Brain microvascular endothelial cell (primary cell): ENCODE measurements around the gene LRCOL1.

Experiments
- DNase-seq: peaks from one replicate; pipeline ENCODE4 v3.0.0-alpha.2; 2020
- H3K27ac ChIP-seq: fragments of 250-450 bp; sonication (Bioruptor Pico); 2 replicates; pipeline ENCODE4 v1.5.1; 2020; ENCODE audit warnings: mild to moderate bottlenecking, moderate library complexity
- H3K27me3 ChIP-seq: fragments of 250-450 bp; sonication (Bioruptor Pico); replicated peaks from 2 replicates; pipeline ENCODE4 v1.5.1; 2020; ENCODE audit warnings: mild to moderate bottlenecking
- H3K36me3 ChIP-seq: fragments of 250-450 bp; sonication (Bioruptor Pico); replicated peaks from 2 replicates; pipeline ENCODE4 v1.5.1; 2020; ENCODE audit warnings: mild to moderate bottlenecking
- H3K4me3 ChIP-seq: 2 replicates; pipeline ENCODE4 v1.5.1; 2011; ENCODE audit warnings: low read depth, mild to moderate bottlenecking, control low read depth, low read length, moderate library complexity
- in situ Hi-C: cut with HindIII; loops from 2 replicates; pipeline ENCODE4 v1.10.0; 2017; ENCODE audit warnings: low sequenced_read_pairs, low pct_ligation_motif_present
- TF ChIP-seq, protein P1 (sequence below): IDR thresholded peaks from 2 replicates; pipeline ENCODE4 v1.5.1; 2011; ENCODE audit warnings: low read depth, mild to moderate bottlenecking, moderate library complexity, low read length, control low read depth, inconsistent platforms; ENCODE audit errors: missing control alignments

The LRCOL1 gene

DNA sequence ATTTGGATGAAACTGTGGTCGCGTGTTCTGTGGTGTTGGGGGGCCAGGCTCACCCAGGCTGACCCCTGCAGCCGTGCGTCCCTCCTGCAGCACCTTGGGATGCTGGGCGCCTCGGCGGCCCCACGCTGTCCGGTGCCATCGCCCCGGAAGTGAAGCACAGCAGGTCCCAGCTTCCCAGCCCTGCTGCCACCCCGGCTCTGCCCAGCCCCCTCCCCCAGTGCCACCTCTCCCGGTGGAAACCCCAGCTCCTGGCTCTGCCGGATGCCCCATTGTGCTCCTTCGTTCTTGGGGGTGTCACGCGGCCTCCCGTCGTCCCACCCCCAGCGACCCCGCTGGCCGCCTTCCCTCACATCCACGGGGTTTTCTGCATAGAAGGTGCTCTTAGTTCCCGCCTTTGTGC, 25.2 kb downstream of the LRCOL1 start:
- TF ChIP-seq, protein P1, sequence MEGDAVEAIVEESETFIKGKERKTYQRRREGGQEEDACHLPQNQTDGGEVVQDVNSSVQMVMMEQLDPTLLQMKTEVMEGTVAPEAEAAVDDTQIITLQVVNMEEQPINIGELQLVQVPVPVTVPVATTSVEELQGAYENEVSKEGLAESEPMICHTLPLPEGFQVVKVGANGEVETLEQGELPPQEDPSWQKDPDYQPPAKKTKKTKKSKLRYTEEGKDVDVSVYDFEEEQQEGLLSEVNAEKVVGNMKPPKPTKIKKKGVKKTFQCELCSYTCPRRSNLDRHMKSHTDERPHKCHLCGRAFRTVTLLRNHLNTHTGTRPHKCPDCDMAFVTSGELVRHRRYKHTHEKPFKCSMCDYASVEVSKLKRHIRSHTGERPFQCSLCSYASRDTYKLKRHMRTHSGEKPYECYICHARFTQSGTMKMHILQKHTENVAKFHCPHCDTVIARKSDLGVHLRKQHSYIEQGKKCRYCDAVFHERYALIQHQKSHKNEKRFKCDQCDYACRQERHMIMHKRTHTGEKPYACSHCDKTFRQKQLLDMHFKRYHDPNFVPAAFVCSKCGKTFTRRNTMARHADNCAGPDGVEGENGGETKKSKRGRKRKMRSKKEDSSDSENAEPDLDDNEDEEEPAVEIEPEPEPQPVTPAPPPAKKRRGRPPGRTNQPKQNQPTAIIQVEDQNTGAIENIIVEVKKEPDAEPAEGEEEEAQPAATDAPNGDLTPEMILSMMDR, result no peak
- H3K27ac ChIP-seq, result no peak overlapping the region
- DNase-seq, result no peak
- no peaks in the 10 kb centered on the region for H3K36me3 ChIP-seq
- peaks cover 9% of the 10 kb centered on the region for H3K27me3 ChIP-seq
- in situ Hi-C loops, result no loop called here
- H3K4me3 ChIP-seq, result no peak overlapping the region

DNA sequence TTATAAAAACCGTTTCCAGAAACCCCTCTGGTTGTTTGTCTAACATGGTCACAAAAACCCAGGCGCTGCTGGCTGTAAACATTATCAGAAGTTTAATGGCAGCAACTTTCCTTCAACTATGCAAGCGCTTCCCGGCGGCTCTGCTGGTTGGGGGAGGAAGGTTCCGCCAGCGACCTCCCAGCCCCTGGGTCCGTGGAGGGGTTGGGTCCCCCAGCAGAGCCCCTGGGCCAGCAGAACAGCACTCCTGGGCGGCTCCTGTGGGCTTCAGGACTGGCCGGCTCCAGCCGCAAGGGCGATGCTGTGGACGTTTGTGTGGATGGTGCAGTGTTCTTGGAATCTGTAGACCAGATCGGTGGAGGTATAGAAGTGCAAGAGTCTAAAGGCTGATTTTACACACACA, 26.0 kb downstream of the LRCOL1 start:
- Histone ChIP-seq H3K27ac (no peak overlapping the region), H3K27me3 (peaks cover 9% of the 10 kb centered on the region), H3K4me3 (no peak overlapping the region), H3K36me3 (no peaks in the 10 kb centered on the region)
- in situ Hi-C loops, result no loop called here
- no peak for DNase-seq
- TF ChIP-seq, protein P1, result no peak

DNA sequence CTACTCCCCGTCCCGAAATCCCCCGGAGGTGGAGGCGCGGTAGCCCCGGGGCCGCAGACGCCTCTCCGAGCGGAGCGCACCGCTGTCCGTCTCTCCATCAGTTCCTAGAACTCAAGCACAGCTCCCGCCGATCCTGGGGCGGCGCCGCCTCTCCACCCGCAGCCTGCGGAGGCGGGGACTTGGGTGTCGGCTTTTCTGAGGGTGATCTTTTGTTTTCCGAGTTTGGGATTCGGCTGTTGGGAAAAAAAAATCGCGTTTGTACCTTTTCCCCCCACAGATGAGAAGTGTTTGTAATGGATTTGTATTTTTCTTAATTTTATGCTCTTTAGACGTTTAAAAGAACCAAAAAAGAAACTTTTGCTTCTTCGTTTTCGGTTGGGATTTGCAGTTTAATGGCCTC, 26.6 kb downstream of the LRCOL1 start:
- no peak for DNase-seq
- Histone ChIP-seq H3K27me3 (peaks cover 9% of the 10 kb centered on the region), H3K36me3 (no peaks in the 10 kb centered on the region), H3K4me3 (no peak overlapping the region), H3K27ac (no peak overlapping the region)
- TF ChIP-seq, protein P1, result no peak
- in situ Hi-C loops, result no loop called here

DNA sequence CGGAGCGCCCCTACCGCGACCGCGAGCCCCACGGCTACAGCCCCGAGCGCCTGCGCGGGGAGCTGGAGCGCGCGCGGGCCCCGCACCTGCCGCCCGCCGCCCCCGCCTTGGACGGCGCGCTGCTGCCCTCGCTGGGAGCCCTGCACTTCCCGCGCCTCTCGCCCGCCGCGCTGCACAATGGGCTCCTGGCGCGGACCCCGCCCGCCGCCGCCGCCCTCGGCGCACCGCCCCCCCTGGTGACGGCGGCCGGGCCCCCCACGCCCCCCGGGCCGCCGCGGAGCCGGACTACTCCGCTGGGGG, 27.0 kb downstream of the LRCOL1 start:
- DNase-seq, result no peak
- TF ChIP-seq, protein P1, result no peak
- in situ Hi-C loops, result no loop called here
- Histone ChIP-seq H3K27me3 (peaks cover 9% of the 10 kb centered on the region), H3K4me3 (no peak overlapping the region), H3K36me3 (no peaks in the 10 kb centered on the region), H3K27ac (no peak overlapping the region)

DNA sequence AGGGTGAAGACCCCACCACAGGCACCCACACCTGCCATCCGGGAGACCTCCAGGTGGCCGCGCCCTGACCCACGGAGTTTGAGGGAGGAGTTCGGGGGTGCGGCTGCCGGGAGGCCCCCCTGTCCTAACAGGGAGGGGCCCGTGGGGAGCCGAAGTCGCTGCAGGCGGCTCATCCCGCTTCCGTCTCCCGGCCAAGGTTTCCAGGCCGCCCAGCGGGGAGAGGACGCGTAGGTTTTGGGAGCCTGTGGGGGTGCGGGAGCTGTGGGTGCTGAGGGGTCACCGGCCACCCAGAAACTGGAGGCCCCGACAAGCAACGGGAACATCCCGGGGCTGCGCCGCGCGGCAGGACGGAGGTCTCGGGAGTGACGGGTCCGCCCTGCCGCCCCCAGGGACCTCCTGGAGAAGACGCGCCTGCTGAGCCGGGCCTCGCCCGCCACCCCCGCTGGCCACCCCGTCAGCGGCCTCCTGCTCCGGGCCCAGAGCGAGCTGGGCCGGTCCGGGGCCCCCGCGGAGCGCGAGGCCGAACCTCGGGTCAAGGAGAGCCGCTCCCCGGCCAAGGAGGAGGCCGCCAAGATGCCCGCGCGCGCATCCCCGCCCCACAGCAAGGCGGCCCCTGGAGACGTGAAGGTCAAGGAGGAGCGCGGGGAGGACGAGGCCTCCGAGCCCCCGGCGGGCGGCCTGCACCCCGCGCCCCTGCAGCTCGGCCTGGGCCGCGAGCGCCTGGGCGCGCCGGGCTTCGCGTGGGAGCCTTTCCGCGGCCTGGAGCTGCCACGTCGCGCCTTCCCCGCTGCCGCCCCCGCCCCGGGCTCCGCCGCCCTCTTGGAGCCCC, 27.6 kb downstream of the LRCOL1 start:
- DNase-seq, result no peak
- Histone ChIP-seq H3K4me3 (no peak overlapping the region), H3K27ac (no peak overlapping the region), H3K27me3 (peaks cover 9% of the 10 kb centered on the region), H3K36me3 (peaks cover 2% of the 10 kb centered on the region)
- in situ Hi-C loops, result no loop called here
- TF ChIP-seq, protein P1, result no peak

DNA sequence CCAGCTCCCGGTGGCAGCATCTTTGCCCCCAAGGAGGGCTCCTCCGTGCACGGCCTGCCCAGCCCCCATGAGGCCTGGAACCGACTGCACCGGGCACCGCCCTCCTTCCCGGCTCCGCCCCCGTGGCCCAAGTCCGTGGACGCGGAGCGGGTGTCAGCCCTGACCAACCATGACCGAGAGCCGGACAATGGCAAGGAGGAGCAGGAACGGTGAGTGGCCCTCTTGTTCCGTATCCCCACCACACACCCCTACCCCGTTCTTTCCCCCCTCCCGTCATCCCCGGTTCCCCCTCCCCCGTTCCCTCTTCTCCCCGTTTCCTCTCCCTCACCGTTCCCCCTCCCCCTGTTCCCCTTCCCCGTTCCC, 28.3 kb downstream of the LRCOL1 start:
- TF ChIP-seq, protein P1, result no peak
- in situ Hi-C loops, result no loop called here
- no peak overlapping the region for H3K4me3 ChIP-seq
- H3K36me3 ChIP-seq, result peaks cover 4% of the 10 kb centered on the region
- no peak overlapping the region for H3K27ac ChIP-seq
- peaks cover 9% of the 10 kb centered on the region for H3K27me3 ChIP-seq
- no peak for DNase-seq
